GM19328 (cell line): ENCODE measurements around the gene CCDC3.

Experiments
- ATAC-seq: cut with Tn5 transposase; IDR thresholded peaks from one replicate; pipeline ENCODE4 v1.9.1; 2021; ENCODE audit warnings: mild to moderate bottlenecking, moderate library complexity; ENCODE audit not compliant: unreplicated experiment

CCDC3 gene

DNA sequence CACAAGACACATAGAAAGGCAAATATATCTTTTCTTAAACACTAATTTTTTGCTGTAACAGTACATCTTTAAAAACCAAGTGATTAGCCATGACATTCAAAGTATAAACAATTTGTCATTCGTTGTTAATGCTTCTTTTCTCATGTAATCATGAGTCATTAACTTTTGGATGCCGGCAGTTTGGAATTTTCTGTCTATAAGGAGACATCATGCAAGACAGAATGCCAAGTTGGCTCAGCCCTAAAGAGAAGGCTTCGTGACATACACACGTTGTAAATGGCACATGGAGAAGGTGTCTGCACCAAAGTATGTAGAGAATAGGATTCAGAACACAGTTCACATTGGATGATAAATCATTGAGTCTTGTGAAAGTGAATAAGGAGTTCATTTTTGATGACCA lies 35.9 kb downstream of the CCDC3 start:
- ATAC-seq: no peak

DNA sequence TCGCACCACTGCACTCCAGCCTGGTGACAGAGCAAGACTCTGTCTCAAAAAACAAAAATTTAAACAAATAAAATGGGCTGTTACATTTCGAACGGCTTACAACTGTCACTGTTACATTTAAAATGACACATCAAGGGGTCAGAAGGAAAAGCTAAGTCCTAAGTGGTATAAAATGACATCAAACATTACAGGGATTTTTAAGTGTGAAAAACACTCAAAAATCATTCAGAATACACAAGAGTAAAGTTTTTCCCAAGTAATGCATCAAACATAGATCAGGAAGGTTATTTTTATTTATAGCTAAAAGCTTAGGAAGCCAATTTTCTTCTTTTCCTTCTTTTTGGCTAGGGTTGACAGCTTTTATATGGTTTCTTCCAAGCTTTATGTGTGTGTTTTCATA lies 39.0 kb downstream of the CCDC3 start:
- ATAC-seq: no peak

DNA sequence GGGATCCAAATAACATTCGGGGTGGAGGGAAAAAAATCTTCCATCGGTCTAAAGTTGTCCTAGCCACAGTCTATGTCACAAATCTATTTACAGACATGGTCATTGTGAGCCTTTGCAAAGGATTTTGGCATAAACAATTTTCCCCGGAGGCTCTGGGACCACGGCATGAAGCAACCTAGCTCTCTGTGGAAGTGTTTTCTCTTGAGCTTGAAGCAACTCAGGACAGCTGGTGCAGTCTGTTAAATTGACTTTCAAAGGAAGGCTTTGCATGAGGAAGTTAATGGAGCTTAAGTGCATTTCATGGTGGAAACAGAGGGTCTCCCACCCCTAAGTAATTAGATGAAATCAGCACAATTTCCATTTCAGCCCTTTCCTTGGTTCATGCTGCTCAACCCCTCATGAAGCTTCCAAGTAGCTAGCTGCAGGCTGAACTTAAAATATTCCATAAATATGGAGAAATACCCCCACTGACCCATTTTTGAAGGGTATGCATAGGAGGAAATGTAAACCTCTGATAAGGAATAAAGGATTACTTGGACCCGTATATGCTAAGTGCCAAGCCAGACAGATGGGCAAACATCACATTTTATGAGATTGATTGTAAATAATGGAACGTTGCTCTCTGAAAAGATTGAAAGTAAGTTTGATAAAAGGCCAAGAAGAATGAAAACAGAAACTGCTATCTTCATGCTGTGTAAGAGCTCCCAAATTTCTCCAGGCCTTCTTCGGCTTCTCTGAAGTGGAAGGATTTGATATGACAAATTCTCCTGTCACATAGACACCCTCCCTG lies 39.9 kb downstream of the CCDC3 start:
- ATAC-seq: no peak

DNA sequence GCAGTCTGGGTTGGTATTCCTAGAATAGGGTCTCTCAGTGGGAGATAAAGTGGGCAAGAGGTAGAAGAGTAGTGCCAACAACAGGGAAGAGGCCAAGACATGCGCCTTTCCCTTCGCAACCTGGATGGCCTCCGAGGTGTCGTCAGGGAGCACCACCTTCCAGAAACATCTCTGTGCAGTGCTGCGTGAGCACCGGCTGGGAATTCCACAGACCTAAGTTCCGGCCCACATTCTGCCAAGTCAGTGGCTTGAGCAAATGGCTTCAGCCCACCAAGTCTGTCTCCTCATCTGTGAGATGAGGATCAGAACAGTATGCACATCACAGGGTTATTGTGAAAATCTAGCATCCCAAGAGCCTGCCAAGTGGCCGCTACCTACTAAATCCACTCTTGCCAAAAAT lies 40.6 kb downstream of the CCDC3 start:
- ATAC-seq: no peak

DNA sequence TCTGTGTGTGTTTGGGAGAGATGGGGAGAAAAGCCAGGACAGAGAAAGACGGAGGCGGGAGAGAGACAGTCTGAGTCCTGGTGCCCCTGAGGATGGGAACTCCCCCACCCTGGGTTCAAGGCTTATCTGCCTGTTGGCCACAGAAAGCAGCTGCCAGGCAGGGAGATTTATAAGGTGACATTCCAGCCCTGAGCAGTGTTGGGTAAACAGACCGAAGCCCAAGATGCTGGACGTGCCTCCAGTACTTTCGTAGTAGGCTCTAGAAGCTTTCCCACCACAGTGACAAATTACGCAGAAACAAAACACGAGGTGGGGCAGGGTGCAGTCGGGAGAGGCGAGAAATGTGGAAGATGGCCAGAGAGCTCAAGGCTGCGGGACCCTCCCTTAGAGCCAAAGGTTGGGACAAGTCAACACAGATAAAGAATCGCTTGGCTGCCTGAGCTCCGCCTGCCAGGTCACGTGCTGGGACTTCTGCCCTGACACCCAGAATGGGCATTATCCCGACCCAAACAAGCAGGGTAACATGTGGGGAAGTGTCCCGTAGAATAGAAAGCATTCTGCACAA lies 41.1 kb downstream of the CCDC3 start:
- ATAC-seq: no peak

DNA sequence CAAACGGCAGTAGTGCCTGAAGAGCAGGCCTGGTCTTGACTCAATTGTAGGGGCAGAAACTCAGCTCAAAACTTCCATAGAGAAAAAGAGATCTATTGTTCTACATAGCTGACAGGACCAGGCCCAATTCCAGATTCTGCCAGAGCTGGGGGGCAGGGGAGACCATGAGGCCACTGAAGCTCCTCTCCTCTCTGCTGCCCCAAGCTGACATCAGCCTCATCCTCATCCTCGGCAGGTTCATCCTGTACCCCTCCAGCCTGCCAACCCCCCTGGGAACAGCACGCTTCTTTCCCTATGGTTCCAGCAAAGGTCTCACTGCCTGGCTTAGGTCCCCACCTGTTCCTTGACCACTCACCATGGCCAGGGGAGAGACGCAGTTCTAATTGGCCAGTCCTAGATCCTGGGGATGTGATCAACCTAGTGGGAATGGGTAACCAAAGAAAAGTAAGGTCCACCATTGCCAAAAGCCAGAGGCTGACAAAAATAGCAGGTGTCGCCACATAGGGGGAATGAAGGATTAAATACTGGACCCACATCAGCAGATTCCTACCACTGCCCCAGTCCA lies 42.9 kb downstream of the CCDC3 start:
- ATAC-seq: no peak

DNA sequence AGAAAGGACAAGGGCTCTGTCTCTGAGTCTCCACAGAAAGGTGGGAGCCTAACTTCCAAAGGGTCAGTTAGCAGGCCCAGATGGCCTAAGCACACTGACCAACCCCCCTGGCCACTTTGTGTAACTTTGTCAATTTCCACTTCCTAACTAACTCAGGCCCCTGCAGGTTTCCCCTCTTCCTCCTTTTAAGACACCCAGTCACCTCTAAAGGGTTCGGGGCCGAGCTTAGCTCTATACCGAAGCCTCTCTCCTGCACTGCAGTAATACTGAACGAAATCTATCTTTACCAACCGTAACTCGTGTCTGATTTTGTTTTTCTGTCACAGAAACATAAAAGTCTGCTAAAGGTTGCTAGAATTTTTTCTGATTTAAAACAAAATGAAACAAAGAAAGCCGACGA lies 44.4 kb downstream of the CCDC3 start:
- no peak for ATAC-seq

DNA sequence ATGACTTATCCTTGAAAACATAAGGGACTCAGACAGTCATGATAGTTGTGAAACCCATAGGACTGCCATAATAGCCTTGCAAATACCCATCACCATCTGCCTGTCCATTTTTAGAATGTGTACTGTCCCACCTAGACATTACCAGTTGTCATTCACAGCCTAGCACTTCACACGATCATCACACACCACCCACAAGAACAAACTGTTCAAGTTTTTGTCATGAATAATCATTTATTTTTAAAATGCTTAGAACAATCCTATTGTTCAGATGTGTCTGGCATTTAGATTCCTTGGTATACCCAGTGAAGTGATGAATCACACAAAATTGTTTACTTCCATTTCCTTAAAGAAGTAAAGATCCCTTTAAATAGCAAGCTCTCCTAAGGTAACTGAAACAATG lies 46.6 kb downstream of the CCDC3 start:
- ATAC-seq: no peak

DNA sequence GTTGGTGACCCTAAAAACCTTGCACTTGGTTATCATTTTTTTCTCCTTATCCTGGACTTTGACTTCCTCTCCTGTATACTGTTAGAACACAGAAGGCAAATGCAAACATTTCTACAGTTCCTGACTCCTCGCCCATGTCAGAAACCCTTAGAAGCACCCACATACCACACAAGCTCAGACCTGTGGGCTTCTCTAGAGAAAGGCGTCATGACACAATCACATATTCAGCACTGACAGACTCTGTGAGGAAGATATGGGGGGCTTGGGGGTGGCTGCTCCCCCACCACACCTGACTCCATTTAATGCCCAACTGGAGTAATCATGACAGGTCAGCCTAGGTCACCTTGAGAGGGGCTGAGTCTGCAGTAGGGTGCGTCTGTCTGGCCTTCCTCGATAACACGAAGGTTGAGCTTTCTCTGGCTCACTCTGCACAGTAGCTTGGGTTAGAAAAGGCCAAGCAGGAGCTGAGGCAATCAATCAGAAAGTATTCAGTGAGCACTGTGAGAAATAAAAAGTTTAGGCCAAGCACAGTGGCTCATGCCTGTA lies 50.9 kb downstream of the CCDC3 start:
- ATAC-seq: no peak

DNA sequence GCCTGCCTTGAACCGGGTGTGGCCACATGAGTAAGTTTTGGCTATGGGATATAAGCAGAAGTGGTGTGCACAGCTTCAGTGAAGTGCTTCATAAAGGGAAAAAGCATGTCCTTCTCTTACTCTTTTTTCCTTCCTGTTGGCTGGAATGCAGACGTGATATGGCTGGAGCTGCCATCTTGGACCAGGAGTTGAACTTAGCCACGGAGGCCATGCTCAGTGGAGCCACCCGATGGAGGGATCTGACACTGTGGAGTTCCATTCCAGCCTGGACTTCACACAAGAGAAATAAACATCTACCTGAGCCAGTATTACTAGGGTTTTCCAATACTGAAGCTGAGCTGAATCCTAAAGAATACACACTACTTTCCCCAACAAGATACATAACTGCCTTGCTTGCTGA lies 52.3 kb downstream of the CCDC3 start:
- ATAC-seq: no peak

DNA sequence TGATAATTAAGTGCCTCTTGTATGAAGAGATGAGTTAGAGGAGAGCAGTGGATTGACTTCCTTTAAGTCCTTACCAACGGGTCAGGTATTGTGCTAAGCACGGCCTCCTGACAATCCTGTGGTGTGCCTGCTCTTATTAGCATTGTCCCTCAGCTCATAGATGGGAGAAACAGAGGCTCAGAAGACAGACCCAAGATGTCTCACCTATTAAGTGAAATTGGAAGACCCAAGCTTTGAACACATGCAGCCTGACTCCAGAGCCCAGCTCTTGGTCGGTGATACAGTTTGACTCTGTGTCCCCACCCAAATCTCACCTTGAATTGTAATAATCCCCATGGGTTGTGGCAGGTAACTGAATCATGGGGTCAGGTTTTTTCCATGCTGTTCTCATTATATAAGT lies 53.8 kb downstream of the CCDC3 start:
- no peak for ATAC-seq

DNA sequence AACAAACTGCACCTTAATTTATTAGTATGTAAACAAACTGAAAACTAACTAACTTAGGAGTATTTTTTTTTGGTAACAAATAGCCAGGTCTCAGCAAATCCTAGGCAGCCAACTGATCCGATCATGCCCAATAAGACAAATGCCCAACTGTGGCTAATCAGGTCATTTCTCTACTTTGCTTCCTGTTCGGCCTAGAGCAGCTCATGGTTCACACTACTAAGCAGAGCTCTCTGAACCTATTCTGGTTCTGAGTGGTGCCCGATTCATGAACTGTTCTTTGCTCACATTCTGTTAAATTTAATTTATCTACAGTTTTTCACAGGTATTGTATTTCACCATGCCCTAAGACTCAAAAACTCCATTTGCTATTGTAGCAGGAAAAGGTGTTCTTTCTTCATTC lies 55.1 kb downstream of the CCDC3 start:
- ATAC-seq: no peak

DNA sequence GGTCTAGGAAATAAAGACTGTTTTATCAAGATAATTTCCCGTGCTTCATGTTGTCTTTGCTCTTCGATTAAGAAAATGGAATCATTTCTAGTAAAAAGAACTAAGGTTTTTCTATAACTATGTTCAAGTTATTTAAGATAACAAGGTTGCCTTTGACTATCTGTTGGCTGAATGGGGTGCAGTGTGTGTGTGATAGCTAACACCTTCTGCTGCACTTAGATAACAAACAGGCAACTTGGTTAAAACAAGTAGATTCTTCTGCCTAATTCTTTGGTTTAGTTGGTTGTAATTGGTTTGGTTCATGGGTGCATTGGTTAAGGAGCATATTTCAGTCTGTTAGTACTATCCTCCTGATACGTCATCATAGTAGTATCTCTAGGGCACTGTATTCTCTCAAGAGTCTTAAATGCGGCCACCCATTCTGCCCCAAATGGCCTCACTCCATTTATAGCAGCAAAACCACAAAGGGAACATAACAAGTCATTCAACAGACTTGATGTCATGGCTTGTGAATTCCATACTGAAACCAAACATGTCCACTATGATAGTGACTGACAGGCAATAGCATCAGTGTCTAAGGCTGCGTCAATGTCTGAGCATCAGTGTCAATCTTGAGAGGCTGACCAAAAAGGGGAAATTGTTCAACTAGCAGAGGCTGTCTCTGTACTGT lies 55.7 kb downstream of the CCDC3 start:
- ATAC-seq: no peak

DNA sequence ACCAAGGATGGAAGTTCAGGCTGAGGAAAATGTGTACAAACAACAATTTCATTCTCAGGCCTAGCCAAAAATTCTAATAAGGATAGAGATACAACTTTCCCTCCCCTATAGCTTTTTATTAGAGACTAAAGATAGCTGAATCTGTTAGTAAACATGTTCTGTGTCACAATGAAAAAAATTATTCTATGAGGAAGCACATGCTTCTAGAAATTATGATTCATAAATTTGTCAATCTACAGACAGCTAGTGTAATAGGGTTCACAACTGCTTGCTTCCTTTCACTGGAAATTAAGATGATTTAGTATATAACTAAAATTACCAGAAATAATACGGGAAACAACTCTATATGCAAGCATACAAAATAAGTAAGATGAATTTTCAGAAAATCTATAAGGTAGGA lies 56.6 kb downstream of the CCDC3 start:
- ATAC-seq: no peak

DNA sequence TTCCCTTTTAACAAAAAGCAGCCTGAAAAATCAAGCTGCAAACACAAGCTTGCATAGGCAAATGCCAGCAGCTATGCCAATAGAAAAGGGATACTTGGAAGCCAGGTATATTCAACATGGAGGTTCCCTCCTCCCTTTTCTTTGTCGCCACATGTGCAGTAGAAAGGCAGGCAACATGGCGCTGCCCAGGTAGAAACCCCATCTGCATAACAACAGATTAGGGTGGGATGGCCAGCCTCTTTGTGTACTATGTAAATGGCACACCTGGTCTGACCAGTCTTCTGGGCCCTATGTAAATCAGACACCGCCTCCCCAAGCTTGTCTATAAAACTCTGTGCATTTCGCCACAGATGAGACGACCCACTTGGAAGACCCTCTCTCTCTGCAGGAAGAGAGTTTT lies 58.1 kb downstream of the CCDC3 start:
- no peak for ATAC-seq

DNA sequence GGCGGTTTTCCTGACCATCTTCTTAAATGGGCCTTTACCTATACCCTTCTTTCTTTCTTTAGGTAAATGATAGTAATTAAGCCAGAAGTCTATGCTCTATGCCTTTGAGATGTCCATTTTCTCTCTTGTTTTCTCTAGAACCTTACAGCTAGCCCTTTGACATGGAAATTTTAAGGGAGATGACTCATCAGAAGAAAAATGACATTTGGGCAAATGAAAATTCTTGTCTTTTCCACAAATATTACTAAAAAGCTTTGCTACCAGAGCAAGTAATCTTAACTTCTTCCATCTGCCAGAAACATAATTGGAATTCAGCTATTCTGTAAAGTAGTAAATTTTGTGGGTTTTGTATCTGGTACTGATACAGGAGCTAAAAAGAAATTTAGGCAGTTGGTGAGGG lies 59.5 kb downstream of the CCDC3 start:
- ATAC-seq: no peak

DNA sequence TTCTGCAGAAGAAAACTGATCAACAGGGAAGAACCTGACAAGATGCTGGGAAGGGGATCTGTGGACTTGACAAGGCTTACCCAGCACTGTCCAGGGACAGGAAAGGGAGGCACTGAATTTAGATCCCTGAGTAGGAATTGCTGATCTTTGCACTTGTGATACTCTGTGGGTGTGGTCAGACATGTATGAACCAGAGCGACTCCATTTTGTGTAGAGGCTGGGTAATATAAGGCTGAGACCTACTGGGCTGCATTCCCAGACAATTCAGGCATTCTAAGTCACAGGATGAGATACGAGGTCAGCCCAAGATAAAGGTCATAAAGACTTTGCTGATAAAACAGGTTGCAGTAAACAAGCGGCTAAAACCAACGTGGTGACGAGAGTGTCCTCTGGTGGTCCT lies 60.7 kb downstream of the CCDC3 start:
- no peak for ATAC-seq

DNA sequence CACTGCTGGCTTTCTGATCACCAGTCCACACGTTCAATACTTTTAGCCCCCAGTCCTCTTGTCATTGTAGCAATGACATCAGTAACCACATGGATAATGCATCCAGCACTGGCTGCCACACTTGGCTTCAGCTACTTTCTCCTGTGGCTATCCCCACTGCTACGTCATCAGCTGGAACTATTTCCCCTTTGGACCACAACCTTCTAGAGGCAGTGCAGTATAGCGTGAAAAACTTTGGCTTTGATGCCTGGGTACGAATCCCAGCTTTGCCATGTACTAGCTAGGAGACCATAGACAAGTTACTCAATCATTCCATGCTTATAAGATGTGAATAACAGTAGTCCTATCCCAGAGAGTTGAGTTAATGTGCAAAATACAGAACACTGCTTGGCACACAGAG lies 63.2 kb downstream of the CCDC3 start:
- no peak for ATAC-seq

DNA sequence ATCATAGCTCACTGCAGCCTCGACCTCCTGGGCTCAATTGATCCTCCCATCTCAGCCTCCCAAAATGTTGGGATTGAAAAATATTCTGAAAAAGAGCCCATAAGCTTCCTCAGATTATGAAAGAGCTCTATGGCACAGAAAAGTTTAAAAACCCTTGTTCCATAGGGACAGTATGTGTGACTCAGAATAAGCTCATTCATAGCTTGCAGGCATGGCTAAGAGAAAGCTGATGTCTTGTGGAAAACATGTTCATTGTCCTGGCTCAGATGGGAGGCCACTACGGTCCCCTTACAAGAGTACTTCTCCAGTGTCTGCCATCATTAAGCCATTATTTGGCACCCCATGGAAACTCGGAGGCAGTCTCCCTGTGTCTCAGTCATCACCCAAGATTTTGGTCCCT lies 64.0 kb downstream of the CCDC3 start:
- ATAC-seq: no peak

DNA sequence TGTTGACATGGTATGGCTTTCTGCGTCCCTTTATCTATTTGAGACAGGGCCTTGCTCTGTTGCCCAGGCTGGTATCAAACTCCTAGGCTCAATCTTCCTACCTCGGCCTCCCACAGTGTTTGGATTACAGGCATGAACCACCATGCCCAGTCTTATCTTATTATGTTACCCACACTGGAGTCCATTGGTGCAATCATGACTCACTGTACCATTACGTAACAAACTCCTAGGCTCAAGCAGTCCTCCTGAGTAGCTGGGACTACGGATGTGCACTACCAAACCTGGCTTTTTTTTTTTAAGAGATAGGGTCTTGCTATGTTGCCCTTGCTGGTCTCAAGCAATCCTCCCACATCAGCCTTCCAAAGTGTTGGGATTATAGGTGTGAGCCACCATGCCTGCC lies 66.7 kb downstream of the CCDC3 start:
- no peak for ATAC-seq

DNA sequence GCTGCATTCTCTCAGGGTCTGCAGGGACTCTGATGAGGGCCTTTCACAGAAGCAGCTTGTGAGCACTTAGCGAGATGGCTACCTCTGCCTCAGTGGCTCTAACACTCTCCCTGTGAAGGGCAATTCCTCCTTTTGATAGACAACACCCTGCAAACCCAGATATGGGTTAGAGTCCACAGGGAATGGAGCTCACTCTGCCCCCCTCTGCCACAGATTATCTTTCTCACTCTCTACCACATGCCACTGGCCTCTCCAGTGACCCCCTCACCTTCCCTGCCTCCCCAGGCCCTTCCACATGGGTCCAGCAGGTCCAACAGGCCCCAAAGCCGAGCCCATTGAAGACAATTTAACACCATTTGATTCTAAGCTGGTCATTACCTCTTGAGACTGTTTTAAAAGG lies 72.1 kb downstream of the CCDC3 start:
- no peak for ATAC-seq

DNA sequence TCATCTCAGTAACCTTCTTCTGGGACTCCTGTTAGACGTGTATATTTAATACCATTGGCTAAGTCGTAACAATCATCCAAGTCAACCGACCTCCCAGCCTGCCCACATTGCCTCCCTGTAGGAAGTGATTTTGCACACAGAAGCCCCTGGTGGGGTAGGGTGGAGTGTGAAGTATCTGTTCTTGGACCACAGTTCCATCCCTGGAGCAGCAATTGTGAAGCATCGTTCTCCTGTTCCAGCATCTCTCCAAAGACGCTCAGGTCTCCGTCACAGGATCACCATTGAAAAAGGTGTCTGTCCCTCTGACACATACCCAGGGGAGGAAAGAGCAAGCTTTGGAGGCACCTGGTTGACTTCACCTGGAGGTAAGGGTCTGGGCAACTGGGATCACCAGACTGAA lies 72.9 kb downstream of the CCDC3 start:
- no peak for ATAC-seq
